DMS153 treated with DMSO at 0.1 percent for 48 hours (cell line): ENCODE results near the gene RACGAP1.

ENCODE experiments used
- DNase-seq: peaks from one replicate; lab custom pipeline; 2025; ENCODE audit not compliant: unreplicated experiment; lab: John Stamatoyannopoulos, UW

RACGAP1 gene, protein sequence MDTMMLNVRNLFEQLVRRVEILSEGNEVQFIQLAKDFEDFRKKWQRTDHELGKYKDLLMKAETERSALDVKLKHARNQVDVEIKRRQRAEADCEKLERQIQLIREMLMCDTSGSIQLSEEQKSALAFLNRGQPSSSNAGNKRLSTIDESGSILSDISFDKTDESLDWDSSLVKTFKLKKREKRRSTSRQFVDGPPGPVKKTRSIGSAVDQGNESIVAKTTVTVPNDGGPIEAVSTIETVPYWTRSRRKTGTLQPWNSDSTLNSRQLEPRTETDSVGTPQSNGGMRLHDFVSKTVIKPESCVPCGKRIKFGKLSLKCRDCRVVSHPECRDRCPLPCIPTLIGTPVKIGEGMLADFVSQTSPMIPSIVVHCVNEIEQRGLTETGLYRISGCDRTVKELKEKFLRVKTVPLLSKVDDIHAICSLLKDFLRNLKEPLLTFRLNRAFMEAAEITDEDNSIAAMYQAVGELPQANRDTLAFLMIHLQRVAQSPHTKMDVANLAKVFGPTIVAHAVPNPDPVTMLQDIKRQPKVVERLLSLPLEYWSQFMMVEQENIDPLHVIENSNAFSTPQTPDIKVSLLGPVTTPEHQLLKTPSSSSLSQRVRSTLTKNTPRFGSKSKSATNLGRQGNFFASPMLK

DNA sequence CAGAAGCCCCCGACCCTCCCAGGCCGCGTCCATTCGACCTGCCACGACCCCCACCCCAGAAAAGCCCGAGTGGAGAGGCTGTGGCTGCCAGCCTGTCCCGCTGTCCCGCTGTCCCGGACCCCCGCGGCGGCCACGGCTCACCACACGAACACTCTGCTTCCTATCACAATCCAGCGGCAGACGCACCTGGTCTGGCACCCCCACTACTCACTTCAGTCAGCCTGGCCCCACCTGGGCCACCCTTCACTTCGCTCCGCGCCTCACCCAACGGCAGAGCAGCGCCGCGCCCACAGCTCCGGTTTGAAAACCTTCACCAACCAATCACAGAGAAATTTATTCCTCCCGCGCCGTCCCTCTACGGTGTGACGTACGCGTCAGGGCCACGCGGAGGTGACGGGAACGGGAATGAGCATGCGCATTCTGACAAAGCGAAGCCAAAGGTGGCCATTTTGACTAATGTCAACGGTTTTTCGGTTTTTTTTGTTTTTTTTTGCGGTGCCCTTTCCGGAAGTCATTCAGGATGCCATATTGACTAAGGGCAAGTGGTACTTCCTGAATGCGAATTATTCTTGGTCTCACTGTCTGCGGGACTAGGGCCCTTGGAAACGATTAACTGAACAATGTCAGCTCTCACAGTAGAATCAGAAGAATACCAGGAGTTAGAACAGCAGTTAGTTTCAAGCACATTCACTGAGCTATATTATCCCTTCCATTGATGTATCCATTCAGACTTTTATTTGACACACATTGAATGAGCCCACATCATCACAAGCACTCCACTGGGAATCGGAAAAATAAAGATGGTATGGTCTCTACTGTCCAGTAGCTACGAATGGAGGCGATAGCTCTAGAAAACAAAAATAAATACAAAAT, at the start of gene RACGAP1:
Gene RACGAP1 (minus strand): TSS at position 308 of the 873 bp plus-strand sequence. CDS start 8,779 bp downstream, outside the sequence.
- peak; percentile 99 for DNase-seq

DNA sequence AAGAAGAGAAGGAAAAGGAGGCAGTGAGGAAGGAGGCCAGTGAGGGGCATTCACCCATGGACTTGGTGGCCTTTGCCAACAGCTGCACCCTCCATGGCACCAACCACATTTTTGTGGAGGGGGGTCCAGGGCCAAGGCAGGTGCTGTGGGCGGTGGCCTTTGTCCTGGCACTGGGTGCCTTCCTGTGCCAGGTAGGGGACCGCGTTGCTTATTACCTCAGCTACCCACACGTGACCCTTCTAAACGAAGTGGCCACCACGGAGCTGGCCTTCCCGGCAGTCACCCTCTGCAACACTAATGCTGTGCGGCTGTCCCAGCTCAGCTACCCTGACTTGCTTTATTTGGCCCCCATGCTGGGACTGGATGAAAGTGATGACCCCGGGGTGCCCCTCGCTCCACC, 48.4 kb upstream of the RACGAP1 start:
- no peak for DNase-seq

DNA sequence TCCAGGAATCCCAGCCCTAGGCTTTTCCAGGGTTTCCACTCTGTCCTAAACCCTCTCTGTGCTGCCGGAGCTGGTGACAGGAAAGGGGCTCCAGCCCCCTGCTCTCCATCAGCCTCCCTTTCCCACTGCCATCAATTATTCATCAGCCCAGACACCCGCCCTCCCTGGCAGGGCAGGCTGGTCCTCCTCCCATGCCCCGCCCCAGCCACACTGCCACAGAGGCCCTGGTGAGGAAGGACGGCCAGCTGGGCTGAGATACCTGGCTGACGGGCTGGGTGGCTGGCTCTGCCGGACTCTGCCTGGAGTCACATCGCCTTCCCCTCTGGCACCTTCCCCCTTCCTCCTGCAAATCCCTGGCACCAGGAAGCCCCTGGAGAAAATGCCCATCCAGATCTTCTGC, 47.9 kb upstream of the RACGAP1 start:
- no peak for DNase-seq

DNA sequence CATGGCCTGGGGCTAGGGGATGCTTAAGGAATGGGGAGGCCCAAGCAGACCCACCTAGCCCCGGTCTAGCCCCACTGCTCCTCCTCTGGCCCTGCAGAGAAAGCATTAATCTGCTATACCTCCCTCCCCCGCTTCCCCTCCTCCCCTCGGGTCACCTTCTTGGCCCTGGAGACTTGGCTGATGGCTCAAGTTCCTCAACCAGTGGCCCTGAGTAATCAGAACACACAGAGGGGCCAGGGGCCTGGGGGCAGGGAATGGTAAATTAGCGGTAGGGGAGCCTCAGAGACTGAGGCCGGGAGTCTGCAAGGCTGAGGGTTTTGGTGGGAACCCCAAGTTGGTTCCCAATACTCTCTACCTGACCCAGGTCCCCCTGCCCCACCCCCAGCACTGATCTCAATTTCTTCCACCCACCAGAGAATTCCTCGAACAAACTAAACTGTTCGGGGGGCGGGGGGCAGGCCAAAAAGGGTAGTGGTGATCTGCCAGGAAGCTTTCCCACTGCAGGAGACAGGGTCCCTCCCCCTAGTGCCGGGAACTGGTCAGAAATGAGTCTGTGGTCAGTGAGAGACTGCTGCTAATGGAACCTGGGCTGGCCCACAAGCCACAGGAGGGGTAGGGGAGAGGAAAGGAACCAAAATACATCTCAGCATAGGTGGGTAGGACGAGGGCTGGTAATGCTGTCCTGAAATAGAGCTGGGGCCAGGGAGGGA, 47.1 kb upstream of the RACGAP1 start:
- DNase-seq, result no peak

DNA sequence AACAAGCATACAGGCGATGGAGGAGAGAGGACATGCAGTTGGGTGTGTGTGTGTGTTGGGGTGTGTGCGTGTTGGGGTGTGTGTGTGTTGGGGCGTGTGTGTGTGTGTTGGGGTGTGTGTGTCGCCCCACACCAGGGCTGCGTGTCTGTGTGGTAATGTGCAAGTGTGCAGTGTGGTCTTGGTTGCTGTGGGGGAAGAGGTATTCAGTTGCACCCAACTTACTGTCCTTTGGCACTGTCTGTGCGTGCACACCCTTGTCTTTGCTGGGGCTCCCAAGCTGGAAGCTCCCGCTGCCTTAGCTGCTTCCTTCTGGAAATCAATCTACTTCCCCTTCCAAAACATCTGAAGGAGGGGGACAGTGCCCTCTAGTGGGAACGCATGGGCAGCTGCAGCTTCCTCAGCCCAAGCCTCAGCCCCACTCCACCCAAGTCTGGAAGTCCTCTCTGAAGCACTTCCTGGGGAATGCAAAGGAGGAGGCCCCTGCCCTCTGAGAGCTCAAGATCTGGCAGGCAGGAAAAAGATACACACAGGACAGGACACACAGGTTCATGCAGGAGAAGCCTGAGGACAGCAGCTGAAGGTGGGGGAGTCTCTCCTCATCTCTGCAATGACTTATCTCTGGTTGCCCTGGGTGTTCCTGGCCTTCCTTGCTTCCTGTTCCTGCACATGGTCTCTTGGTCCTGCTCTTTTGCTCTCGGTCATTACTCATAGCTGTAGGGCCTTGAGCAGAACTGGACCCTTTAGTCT, 45.2 kb upstream of the RACGAP1 start:
- peak; percentile 69 for DNase-seq

DNA sequence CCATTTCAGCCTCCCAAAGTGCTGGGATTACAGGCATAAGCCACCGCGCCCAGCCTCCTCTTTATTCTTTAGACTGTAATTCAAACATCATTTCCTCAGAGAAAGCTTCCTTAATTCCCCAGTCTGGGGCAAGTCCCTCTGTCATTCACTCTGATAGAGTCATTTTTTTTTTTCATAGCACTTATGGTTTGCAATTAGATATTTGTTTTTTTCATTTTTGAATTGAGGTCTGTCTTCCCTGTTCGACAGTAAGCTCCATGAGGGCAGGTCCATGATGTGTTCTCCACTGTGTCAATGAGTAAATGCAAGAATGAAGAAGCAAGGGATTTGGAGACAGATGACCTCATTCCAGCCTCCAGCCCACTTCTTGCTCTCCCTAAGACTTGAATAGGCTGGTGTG, 44.2 kb upstream of the RACGAP1 start:
- DNase-seq, result no peak

DNA sequence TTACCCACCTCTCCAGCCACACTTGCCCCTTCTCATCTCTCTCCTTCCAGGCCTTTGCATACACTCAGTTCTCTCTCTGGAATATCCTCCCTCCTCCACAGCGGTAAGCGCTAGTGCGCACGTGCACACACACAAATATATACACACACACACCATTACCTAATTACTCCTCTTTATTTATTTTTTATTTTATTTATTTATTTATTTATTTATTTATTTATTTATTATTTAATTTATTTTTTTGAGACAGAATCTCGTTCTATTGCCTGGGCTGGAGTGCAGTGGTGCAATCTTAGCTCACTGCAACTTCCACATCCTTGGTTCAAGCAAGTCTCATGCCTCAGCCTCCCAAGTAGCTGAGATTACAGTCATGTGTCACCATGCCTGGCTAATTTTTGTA, 43.8 kb upstream of the RACGAP1 start:
- no peak for DNase-seq

DNA sequence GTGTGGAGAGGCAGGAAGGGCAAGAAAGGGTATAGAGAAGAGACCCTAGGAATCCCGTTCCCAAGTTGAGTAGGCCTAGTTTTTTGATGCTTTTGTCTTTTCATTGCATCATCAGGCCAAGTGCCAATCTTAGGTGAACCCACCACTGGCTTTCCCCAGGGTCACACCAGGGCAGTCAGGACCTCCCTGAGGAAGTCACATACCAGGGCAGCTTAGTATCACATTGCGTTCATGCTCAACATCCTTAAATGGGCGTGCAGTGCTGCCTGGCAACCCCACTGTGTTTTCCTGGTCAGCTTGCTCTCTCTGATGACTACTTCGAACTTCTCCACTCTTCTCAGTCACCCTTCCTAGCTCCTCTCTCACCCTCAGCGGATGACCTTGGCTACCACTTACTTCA, 41.1 kb upstream of the RACGAP1 start:
- no peak for DNase-seq

DNA sequence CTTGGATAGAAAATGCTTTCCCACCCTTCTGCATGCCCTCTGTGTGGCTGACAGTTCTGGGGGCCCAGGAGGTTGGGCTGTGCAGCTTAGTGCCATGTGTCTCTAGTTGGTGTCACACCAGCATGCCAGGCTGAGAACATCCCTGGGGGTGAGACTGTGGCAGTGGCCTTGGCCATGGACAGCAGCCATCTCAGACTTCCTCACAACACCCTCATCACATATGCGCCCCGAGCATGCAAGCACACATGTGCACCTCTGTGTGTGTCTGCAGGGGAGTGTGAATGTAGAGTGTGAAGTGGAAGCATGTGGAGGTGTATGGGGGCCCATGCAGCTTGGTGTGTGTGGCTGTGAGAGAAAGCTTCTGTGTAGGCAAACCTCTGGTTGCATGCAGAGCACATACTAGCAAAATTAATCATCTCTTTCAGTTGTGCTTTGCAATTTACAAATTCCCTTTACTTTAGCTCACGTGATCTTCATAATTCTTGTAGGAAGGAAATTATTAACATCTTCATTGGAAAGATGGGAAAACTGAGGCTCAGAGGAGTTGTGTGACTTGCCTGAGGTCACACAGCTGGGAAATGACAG, 40.5 kb upstream of the RACGAP1 start:
- DNase-seq, result no peak

DNA sequence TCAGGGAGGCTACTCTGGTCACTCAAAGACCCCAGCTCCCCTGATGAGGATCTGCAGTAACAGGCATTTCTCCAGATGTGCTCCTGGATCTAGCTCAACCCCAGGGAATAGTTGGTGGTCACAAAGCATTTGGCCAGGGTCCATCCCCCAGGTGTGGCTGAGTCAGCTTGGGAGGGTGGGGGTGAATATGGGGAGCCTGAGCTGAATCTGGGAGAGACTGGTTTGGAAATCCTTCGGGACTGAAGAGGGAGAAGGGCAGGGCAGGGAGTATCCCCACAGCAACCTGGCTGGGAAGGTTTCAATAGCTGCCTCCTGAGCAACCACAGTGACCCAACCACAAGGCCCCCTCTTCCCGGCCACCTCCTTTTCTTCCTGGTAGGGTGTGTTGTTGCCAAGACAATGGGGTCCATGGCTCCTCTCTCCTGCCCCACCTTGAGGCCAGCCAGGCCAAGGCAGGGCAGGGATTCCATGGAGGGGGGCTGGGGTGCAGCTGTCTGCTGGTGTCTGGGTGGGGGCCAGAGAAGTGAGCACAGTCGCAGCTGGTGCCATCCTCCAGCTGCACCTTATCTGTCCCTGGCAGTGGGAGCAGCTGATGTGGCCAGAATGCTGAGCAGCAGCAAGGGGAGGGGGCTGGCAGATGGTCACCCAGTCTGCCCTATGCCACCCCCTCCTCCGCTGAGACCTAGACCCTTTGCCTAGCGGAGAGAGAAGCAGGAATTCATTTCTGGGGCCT, 37.6 kb upstream of the RACGAP1 start:
- no peak for DNase-seq

DNA sequence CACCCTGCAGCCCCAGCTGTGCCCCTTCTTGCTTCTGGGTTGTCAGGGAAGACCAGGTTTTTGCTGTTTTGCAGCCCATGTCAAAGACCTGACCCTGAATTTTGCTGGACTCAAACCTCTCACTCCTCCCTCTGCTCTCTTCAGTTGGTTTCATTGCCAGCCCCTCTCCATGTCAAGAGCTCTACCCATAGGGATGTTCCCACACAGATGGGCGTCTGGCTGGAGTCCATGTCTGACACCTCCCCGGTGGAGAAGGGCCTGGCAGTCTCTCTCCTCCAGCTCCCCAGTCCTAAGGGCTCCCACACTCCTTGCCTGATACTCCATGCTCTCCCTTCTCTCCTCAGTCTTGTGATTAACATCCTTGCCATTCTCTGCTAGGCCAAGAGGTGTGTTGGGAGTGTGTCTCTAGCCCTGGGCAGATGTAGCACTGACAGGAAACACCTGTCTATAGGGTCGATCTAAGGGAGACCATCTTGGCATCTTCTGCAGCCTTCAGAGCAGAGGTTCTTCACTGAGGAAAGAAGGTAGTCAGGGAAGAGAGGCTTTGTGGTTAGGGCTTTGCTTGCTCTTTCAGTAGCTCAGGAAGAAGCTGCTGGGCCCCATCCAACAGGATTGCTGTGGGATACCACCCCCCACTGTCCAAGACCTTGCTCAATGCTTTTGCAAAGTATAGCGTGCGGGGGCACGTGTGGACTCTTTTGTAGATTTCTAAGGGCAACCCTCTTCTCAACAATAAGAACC, 36.8 kb upstream of the RACGAP1 start:
- DNase-seq, result no peak

DNA sequence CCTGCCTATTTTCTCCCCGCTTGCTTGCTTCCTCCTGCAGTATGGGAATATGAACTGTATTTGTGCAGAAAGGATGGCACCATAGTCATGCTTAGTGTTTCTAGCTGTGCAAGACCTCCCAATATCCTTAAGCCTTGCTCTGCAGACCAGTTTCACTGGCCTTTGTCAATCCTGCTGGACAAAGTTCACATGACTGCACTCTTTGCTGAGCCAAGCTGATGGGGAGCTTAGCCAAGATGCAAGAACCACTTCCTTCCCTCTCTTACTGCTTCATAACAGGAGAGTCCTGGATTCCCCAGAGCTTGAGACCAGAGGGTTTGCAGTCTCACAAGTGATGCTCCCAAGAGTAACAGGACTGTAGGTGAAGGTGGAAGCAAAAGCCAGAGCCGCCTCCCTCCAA, 35.9 kb upstream of the RACGAP1 start:
- no peak for DNase-seq

DNA sequence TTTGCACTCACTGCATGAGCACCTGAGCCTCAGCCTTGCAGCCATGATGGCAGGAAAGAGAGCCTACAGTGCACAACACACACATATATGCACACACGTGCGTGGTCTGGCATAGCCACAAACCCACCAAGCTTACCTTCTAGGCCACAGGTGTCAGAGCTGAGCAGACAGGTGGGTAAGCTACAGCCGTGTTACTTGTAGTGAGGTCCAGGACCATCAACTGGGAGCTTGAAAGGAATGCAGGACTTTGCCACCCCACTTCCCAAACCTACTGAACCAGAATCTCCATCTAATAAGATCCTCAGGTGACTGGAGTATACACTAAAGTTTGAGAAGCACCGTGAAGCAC, 34.8 kb upstream of the RACGAP1 start:
- no peak for DNase-seq

DNA sequence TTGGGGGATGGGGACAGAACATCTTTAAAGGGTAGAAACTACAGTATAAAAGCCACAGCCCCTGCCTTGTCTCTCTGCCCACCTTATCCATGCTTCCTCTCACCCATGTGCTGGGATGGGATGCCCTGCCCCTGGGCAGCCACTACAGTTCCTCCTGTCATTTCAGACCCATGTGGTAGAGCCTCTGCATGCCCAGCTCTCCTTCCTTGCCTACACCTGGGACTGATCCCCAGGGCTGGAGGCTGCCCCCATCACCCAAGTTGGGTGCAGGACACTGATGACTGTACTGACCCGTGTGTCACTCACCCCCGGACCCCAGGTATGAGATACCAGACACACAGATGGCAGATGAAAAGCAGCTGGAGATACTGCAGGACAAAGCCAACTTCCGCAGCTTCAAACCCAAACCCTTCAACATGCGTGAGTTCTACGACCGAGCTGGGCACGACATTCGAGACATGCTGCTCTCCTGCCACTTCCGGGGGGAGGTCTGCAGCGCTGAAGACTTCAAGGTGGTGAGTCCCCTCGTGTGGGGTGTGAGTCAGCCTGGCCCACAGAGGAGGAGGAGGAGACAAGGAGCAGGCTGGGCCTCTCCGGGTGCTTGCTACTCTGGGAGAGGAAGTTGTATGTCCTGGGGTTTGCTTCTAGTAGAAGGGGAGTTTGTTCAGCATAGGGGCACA, 34.3 kb upstream of the RACGAP1 start:
- no peak for DNase-seq

DNA sequence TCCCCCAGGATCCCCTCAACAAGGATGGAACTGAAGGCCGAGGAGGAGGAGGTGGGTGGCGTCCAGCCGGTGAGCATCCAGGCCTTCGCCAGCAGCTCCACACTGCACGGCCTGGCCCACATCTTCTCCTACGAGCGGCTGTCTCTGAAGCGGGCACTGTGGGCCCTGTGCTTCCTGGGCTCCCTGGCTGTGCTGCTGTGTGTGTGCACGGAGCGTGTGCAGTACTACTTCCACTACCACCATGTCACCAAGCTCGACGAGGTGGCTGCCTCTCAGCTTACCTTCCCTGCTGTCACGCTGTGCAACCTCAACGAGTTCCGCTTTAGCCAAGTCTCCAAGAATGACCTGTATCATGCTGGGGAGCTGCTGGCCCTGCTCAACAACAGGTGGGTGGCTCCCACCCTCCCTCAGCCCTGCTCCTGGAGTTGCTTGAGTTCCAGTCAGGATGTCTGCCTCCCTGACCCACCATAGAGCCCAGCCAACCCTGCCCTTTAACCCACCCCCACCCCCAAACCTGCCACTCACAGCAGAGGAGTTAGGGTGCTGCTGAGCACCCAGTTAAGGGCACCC, 33.5 kb upstream of the RACGAP1 start:
- DNase-seq, result no peak

DNA sequence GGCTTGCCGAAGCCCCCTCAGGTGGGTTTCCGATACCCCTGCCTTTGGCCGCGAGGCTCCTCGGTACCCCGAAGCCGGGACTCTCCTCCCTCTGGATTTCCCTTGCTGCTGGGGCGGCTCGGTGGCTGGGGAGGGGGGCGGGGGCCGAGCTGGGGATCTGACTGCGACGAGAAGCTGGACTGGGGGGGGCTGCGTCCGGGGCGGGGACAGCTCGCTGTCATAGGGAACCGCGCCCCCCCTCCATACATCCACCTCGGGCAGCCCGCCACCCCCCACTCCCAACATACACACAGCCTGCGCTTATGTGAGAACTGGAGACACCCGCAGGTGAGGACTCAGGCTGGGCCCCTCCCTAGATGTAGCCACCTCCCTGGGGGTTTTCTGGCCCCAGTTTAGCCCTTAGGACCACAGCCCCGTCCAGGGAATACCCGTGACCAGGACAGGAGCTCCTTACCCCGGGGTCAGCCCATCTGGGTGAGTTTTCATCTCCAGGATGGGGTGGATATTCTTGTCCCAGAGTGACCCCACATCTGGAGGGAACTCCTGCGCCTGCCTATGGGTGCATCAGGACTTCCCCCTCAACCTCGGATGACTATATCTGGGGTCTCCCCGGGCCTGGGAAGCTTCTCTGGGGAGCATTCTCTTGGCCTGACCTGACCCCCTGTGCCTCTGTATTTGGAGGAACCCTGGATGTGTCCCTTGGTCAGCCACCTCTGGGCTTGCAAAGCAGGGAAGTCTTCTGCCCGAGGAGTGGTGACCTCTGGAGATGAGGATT, 32.8 kb upstream of the RACGAP1 start:
- DNase-seq, result no peak
